Ecto neural progenitor cell (in vitro differentiated cells): ENCODE results near the gene WDFY3.
"Not testable (repeated sequence)": the region's sequence is repeated elsewhere in the genome, so short reads cannot be mapped to it uniquely, and the experiment has no call there.

Source experiments
- DNase-seq: peaks from one replicate; pipeline ENCODE4 v3.0.0-alpha.2; 2018; ENCODE audit warnings: low spot score

The WDFY3 gene

DNA sequence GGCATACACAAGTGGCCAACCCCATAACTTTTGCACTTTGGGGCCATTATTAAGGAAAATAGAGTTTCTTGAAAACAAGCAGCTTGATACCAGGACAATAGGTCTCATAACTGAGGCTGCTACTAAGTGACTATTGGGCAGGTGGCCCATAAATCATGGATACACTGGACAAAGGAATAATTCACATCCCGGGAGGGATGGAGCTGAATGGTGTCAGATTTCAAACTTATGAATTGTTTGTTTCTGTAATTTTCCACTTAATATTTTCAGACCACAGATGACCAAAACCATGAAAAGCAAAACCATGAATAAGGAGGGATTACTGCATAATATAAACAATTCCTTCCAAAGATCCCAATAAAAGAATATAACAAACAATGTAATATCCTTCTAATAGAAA, 114.4 kb downstream of the WDFY3 start:
- no peak for DNase-seq

GRCh38 chr4:84849051-84849640, 117.3 kb downstream of the WDFY3 start:
- no peak for DNase-seq

DNA sequence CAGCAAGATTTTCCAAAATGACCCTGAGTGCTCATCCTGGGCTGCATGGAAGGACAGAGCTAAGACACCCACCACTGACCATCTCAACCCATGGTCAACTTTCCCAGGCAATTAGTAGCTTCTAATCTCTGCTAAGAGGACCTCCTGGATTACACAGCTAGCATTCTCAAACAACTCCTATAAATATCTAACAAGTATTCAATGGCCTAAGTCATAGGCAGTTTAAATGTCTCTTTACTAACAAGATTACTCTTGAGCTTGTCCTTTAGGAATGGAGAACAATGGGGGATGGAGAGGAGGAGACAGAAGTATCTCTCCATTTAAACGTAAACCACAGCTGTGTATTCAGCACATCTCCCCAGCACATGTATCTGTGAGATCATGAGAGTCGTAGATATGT, 118.1 kb downstream of the WDFY3 start:
- no peak for DNase-seq

- DNase-seq: no peak
Measured at GRCh38 chr4:84847978-84848377, 118.5 kb downstream of the WDFY3 start.

DNA sequence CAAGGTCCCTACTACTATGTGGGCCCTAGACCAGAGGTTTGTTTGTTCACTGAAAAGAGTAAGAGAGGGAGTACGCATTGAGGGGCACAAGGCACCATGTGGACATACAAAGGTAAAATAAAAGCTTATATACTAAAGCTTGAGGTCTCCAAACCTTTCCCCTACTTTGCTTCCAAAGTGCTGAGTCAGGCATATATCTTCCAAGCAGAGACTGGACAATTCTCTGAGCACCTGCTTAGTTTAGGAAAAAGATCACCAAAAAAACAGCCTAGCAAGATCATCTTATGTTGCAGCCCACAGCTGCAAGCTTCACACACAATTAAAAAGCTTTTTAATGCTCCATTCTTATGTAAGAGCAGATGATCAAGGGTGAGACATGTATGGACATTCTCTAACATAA, 119.5 kb downstream of the WDFY3 start:
- DNase-seq: no peak

- DNase-seq: no peak
Measured at GRCh38 chr4:84841435-84841834, 125.1 kb downstream of the WDFY3 start.

DNA sequence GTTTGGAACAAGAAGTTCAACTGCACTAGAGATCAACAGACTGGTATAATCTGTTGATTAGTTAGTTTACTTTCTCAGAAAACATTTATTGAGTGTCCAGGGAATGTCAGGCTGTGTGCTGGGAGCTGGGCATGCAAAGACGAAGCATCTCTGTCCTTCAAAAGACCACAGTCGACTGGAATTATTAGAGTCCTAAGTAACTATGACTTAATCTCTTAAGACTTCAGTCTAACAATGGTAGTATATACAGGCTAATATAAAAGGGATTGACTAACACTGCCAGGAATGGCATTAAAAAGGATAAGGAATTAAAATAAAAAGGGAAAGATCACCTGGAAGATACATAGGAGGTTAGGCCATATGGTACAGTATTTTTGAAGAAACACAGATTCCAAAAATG, 128.7 kb downstream of the WDFY3 start:
- no peak for DNase-seq

DNA sequence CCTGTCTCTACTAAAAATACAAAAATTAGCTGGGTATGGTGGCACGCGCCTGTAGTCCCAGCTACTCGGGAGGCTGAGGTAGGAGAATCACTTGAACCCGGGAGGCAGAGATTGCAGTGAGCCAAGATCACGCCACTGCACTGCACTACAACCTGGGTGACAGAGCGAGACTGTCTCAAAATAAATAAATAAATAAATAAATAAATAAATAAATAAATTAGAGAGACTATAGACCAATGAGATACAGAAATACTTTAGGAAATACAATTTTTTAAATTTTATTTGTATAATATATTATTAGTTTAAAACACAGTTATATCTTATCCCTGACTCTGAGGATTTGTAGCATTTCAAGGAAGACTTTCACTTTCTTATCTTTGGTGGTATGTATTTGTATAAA, 136.9 kb downstream of the WDFY3 start:
- DNase-seq: not testable (repeated sequence)

- no peak for DNase-seq
Measured at GRCh38 chr4:84826681-84827080, 139.8 kb downstream of the WDFY3 start.

- no peak for DNase-seq
Measured at GRCh38 chr4:84825701-84826341, 140.7 kb downstream of the WDFY3 start.

- DNase-seq: no peak
Measured at GRCh38 chr4:84821064-84821463, 145.4 kb downstream of the WDFY3 start.

DNA sequence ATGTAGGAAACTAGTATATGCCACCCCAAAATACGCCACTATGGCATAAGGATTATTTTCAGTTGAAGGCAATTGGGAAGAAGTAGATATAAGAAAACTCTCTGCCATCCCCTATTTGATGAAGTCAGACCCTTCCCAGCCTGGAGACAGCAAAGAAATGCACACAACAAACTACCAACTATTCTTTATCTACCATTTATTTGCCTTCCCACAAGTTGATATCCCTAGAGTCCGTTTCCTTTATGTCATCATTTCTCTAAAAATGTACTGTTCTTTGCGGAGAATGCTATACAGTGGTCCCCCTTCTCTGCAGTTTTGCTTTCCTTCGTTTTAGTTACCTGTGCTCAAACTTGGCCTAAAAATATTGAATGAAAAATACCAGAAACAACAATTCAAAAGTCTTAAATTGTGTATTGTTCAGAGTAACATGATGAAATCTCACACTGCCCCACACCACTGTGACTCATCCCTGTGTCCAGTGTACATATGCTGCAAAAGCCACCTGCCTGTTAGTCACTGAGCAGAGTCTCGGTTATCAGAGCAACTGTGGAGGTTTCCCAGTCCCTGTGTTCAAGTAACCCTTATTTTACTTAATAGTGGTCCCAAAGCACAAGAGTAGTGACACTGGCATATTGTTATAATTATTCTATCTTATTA, 152.3 kb downstream of the WDFY3 start:
- DNase-seq: no peak

DNA sequence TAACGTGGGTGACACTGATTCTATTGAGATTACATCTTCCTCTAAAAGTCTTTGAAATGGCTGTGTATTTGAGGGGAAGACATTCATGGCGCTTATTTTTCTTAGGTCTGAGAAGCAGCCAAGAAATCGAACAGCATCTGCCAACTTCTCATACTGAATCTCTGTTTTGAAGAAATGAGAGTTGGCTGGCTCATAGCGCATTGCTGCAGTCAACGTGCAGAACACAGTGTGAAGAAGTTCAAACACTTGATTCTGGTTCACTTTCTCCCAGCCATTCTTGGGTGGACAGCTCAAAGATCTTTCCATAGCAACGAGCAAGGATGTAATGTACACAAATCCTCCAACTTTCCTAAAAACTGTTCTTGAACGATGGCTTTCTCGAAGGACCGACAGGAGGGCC, 156.5 kb downstream of the WDFY3 start:
- DNase-seq: no peak

GRCh38 chr4:84808332-84808731, 158.2 kb downstream of the WDFY3 start:
- no peak for DNase-seq

DNA sequence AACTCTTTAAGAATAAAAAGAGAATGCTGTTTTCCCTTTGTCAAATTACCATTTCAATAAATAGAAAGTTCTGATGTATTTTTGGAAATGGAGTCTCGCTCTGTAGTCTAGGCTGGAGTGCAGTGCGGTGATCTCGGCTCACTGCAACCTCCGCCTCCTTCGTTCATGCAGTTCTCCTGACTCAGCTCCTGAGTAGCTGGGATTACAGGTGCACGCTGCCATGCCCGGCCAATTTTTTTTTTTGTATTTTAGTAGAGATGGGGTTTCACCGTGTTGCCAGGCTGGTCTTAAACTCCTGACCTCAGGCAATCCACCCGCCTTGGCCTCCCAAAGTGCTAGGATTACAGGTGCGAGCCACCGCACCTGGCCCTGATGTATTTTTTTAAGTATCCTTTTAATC, 159.9 kb downstream of the WDFY3 start:
- not testable (repeated sequence) for DNase-seq

DNA sequence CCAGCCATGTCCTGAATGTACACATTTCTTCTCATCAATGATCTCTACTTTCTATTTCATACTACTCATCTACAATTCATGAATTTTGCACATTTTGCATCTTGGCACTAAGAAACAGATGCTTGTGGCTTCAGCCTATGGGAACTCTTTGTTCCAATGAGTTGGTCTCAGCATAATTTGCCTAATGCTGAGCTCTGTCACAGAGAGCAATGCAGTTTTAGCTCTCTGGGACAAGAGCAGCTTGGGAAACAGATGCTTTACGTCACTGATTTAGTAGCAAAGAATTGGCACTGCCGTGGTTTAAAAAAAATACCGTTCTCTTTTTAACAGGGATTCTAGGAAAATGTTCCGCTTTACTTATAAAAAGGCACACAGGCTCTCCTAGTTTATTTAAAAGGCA, 162.4 kb downstream of the WDFY3 start:
- no peak for DNase-seq

- DNase-seq: no peak
Measured at GRCh38 chr4:84803720-84804119, 162.8 kb downstream of the WDFY3 start.

- DNase-seq: no peak
Measured at GRCh38 chr4:84803116-84803515, 163.4 kb downstream of the WDFY3 start.

GRCh38 chr4:84800256-84800655, 166.2 kb downstream of the WDFY3 start:
- DNase-seq: no peak

DNA sequence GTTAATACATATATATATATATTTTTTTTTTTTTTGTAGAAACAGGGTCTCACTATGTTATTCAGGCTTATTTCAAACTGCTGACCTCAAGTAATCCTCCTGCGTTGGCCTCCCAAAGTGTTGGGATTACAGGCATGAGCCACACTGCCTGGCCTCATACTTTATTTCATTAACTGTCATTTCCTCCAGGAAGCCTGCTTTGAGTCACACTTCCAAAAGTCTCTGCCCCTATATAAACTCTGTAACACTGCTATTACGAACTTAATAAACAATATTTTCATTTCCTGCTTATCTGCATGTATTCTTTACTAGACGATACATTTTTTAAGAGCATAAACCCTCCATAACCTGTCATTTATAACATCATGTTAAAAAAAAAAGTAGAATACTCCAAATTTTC, 167.2 kb downstream of the WDFY3 start:
- no peak for DNase-seq

- DNase-seq: no peak
Measured at GRCh38 chr4:84796394-84796793, 170.1 kb downstream of the WDFY3 start.

- DNase-seq: no peak
Measured at GRCh38 chr4:84792366-84793301, 173.9 kb downstream of the WDFY3 start.
